HG02870 (cell line): ENCODE results near the gene MIOX.

Experiments used
- ATAC-seq: cut with Tn5 transposase; IDR thresholded peaks from one replicate; pipeline ENCODE4 v1.9.1; 2021; ENCODE audit warnings: mild to moderate bottlenecking, moderate library complexity; ENCODE audit not compliant: unreplicated experiment

The MIOX gene

GRCh38 chr22:50486561-50487289 is at the start of gene MIOX:
MIOX (plus strand) TSS chr22:50486859; CDS start chr22:50486898, 39 bp downstream.
- ATAC-seq = no peak

- no peak for ATAC-seq
These were observed 49.0 kb upstream of the MIOX start for GRCh38 chr22:50437511-50438304.

GRCh38 chr22:50438305-50439275 is 48.1 kb upstream of the MIOX start:
- ATAC-seq = no peak

GRCh38 chr22:50439314-50439870 is 47.3 kb upstream of the MIOX start:
- no peak for ATAC-seq

GRCh38 chr22:50439871-50440331 is 46.8 kb upstream of the MIOX start:
- no peak for ATAC-seq

GRCh38 chr22:50440544-50441249 is 46.0 kb upstream of the MIOX start:
- ATAC-seq = no peak

- no peak for ATAC-seq
These were observed 45.1 kb upstream of the MIOX start for GRCh38 chr22:50441428-50441993.

GRCh38 chr22:50443197-50443596 is 43.5 kb upstream of the MIOX start:
- no peak for ATAC-seq

GRCh38 chr22:50443801-50444625 is 42.6 kb upstream of the MIOX start:
- no peak for ATAC-seq

- no peak for ATAC-seq
These were observed 42.0 kb upstream of the MIOX start for GRCh38 chr22:50444663-50445062.

- ATAC-seq = no peak
These were observed 41.4 kb upstream of the MIOX start for GRCh38 chr22:50445071-50445879.

GRCh38 chr22:50445880-50446707 is 40.6 kb upstream of the MIOX start:
- ATAC-seq = no peak

- no peak for ATAC-seq
These were observed 39.7 kb upstream of the MIOX start for GRCh38 chr22:50446708-50447575.

GRCh38 chr22:50447576-50448551 is 38.8 kb upstream of the MIOX start:
- no peak for ATAC-seq

- ATAC-seq = no peak
These were observed 34.0 kb upstream of the MIOX start for GRCh38 chr22:50452649-50453048.
